ENCODE results near the gene UBE2L5. TPM values are rescaled to one million over a fixed set of nuclear protein-coding genes. Genes with fewer than 3 reads are reported as not detected.
"Not testable (repeated sequence)": the region's sequence is repeated elsewhere in the genome, so short reads cannot be mapped to it uniquely, and the experiment has no call there.

UBE2L5 gene
- total and polyA plus RNA-seq, 11 donors: 0.32 TPM; not detected in 10

- Histone ChIP-seq H3K4me3 (no peak overlapping the region), H3K4me1 (peaks cover 0 to 9% (median 0%) of the 10 kb centered on the region in 12 donors), H3K36me3 (peaks cover 0 to 23% (median 13%) of the 10 kb centered on the region in 9 donors), H3K27ac (no peak overlapping the region), H3K27me3 (no peaks in the 10 kb centered on the region), H3K9me3 (no peaks in the 10 kb centered on the region)
- DNase-seq (no peak), ATAC-seq (no peak)
- no peak for TF ChIP-seq POLR2A (IDR thresholded peaks at IDR 0.05)
- TF ChIP-seq, protein P1, sequence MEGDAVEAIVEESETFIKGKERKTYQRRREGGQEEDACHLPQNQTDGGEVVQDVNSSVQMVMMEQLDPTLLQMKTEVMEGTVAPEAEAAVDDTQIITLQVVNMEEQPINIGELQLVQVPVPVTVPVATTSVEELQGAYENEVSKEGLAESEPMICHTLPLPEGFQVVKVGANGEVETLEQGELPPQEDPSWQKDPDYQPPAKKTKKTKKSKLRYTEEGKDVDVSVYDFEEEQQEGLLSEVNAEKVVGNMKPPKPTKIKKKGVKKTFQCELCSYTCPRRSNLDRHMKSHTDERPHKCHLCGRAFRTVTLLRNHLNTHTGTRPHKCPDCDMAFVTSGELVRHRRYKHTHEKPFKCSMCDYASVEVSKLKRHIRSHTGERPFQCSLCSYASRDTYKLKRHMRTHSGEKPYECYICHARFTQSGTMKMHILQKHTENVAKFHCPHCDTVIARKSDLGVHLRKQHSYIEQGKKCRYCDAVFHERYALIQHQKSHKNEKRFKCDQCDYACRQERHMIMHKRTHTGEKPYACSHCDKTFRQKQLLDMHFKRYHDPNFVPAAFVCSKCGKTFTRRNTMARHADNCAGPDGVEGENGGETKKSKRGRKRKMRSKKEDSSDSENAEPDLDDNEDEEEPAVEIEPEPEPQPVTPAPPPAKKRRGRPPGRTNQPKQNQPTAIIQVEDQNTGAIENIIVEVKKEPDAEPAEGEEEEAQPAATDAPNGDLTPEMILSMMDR (IDR thresholded peaks at IDR 0.05): no peak
- 93 to 96% (median 94%) methylated on average over 2 of the region's 2 CpGs for WGBS, 4 donors
- intact Hi-C loops (cut with DNase I): loop anchor here in 3 of 10 donors (5.0 kb wide), 4 partner anchors 33 to 328 kb away; partner anchors contain the start of gene UBE2L5 (in 1 of the 3)
These were observed 32.7 kb downstream of the UBE2L5 start for GRCh38 chr13:30454991-30455390.

- TF ChIP-seq, protein P1 (IDR thresholded peaks at IDR 0.05): no peak
- no peak for TF ChIP-seq POLR2A (IDR thresholded peaks at IDR 0.05)
- Histone ChIP-seq H3K27ac (peak overlapping the region in 1 of 12 donors; percentile 26), H3K36me3 (peaks cover 0 to 30% (median 14%) of the 10 kb centered on the region in 9 donors), H3K4me3 (no peak overlapping the region), H3K4me1 (peaks cover 0 to 9% (median under 1%) of the 10 kb centered on the region in 12 donors), H3K27me3 (no peaks in the 10 kb centered on the region), H3K9me3 (no peaks in the 10 kb centered on the region)
- intact Hi-C loops (cut with DNase I): loop anchor here in 3 of 10 donors (5.0 kb wide), 4 partner anchors 34 to 329 kb away; partner anchors contain the start of gene UBE2L5 (in 1 of the 3)
- DNase-seq (no peak), ATAC-seq (no peak)
- 70 to 80% (median 73%) methylated on average over 3 of the region's 3 CpGs for WGBS, 4 donors
These were observed 34.0 kb downstream of the UBE2L5 start for GRCh38 chr13:30456290-30456689.

- TF ChIP-seq, protein P1 (IDR thresholded peaks at IDR 0.05): no peak
- TF ChIP-seq POLR2A (IDR thresholded peaks at IDR 0.05): no peak
These were observed 35.1 kb downstream of the UBE2L5 start for GRCh38 chr13:30457306-30457891.

DNA sequence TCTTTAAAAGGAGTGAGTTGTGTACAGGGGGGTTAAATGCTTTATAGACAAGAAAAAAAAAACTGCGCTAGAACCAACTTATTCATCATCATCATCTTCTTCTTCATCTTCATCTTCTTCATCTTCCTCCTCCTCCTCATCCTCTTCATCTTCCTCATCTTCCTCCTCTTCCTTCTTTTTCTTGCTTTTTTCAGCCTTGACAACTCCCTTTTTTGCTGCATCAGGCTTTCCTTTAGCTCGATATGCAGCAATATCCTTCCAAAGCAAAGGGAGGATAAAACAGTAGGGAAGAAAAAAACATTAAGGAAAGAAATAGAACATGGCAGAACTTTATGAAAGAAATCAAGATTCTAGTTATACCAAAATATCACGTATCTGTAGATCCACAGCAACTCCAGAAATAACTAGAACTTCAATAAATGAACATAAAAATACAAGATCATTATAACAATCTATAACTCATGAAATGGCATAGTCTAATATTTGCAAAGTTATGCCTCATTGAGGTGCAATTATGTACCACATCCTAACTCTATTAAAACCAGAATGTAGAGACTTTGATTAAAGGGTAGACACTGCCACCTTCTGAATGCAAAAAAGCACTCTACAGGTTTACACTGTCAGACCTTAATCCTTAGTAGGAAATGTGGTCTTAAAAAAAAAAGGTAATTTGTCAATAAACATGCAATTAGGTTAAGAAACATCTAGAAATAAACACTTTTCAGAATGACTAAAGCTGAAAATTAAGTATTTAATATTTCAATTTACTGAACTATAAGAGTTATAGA lies 39.2 kb downstream of the UBE2L5 start:
- Histone ChIP-seq H3K36me3 (peaks cover 0 to 50% (median 33%) of the 10 kb centered on the region in 9 donors), H3K4me1 (peaks cover 2 to 37% (median 28%) of the 10 kb centered on the region in 12 donors), H3K4me3 (peak overlapping the region in 1 of 12 donors; percentile 73), H3K27ac (peak overlapping the region in 5 of 12 donors; percentile 5 to 99 (median 97))
- not testable (repeated sequence) for DNase-seq, H3K27me3 ChIP-seq, ATAC-seq, H3K9me3 ChIP-seq
- intact Hi-C loops (cut with DNase I): loop anchor here in 9 of 10 donors (5.0 to 10.0 kb wide), 15 partner anchors 39 to 609 kb away; partner anchors contain the start of genes UBE2L5 (in 3 of the 9), KATNAL1 (in 1 of the 9), UBL3 (in 1 of the 9) and USPL1 (in 1 of the 9)
- 76 to 85% (median 82%) methylated on average over 3 of the region's 3 CpGs for WGBS, 4 donors
- TF ChIP-seq, protein P1 (IDR thresholded peaks at IDR 0.05): peak in 11 of 12 donors; percentile 34 to 71 (median 55)

More at GRCh38 chr13:30457306-30457891, 35.1 kb downstream of the UBE2L5 start:
- Histone ChIP-seq H3K27ac (no peak overlapping the region), H3K4me1 (peaks cover 0 to 20% (median 11%) of the 10 kb centered on the region in 12 donors), H3K9me3 (no peaks in the 10 kb centered on the region), H3K36me3 (peaks cover 0 to 41% (median 25%) of the 10 kb centered on the region in 9 donors), H3K4me3 (no peak overlapping the region), H3K27me3 (no peaks in the 10 kb centered on the region)
- no peak for DNase-seq
- intact Hi-C loops (cut with DNase I): loop anchor here in 3 of 10 donors (5.0 kb wide), 4 partner anchors 35 to 330 kb away; partner anchors contain the start of gene UBE2L5 (in 1 of the 3)
- WGBS, 4 donors: 83 to 95% (median 88%) methylated on average over 3 of the region's 3 CpGs
- no peak for ATAC-seq

Measured in heart left ventricle (tissue), 16 donors.